HuH-7.5 (cell line): ENCODE measurements around the gene SLC25A33.

ENCODE experiments used
- DNase-seq: peaks from one replicate; pipeline ENCODE4 v3.0.0; 2011; ENCODE audit warnings: low spot score

Gene SLC25A33

GRCh38 chr1:9601942-9602793 lies 62.9 kb downstream of the SLC25A33 start:
- no peak for DNase-seq

- DNase-seq, result no peak
These were observed 63.5 kb downstream of the SLC25A33 start for GRCh38 chr1:9602794-9603167.

- no peak for DNase-seq
These were observed 64.0 kb downstream of the SLC25A33 start for GRCh38 chr1:9603307-9603706.

GRCh38 chr1:9603766-9604753 lies 64.8 kb downstream of the SLC25A33 start:
- no peak for DNase-seq

GRCh38 chr1:9604836-9605235 lies 65.6 kb downstream of the SLC25A33 start:
- no peak for DNase-seq

GRCh38 chr1:9605946-9606455 lies 66.7 kb downstream of the SLC25A33 start:
- no peak for DNase-seq

- no peak for DNase-seq
These were observed 67.2 kb downstream of the SLC25A33 start for GRCh38 chr1:9606458-9606857.

- no peak for DNase-seq
These were observed 67.7 kb downstream of the SLC25A33 start for GRCh38 chr1:9606948-9607347.

GRCh38 chr1:9607352-9607751 lies 68.1 kb downstream of the SLC25A33 start:
- DNase-seq, result no peak

GRCh38 chr1:9609998-9610397 lies 70.7 kb downstream of the SLC25A33 start:
- DNase-seq, result no peak

- no peak for DNase-seq
These were observed 71.3 kb downstream of the SLC25A33 start for GRCh38 chr1:9610548-9610947.

- DNase-seq, result no peak
These were observed 72.5 kb downstream of the SLC25A33 start for GRCh38 chr1:9611716-9612115.

GRCh38 chr1:9612162-9612845 lies 73.0 kb downstream of the SLC25A33 start:
- DNase-seq, result no peak

- no peak for DNase-seq
These were observed 73.8 kb downstream of the SLC25A33 start for GRCh38 chr1:9612871-9613624.

- no peak for DNase-seq
These were observed 74.5 kb downstream of the SLC25A33 start for GRCh38 chr1:9613625-9614299.

GRCh38 chr1:9615316-9616063 lies 76.2 kb downstream of the SLC25A33 start:
- DNase-seq, result peak; percentile 78

GRCh38 chr1:9618909-9619679 lies 79.8 kb downstream of the SLC25A33 start:
- DNase-seq, result no peak

GRCh38 chr1:9621032-9621431 lies 81.8 kb downstream of the SLC25A33 start:
- DNase-seq, result no peak

GRCh38 chr1:9624081-9624480 lies 84.8 kb downstream of the SLC25A33 start:
- DNase-seq, result no peak
